Gastrocnemius medialis (tissue), 4 donors: ENCODE results near the gene SERPINB12. TPM values are rescaled to one million over a fixed set of nuclear protein-coding genes. Genes with fewer than 3 reads are reported as not detected.

Source experiments
- ATAC-seq, 2 donors: fragments of 150-250 bp; one replicate each; pipeline ENCODE4 v1.9.1; 2016
- DNase-seq, 2 donors: peaks; one replicate each; pipeline ENCODE4 v3.0.0-alpha.2; 2019
- H3K27ac ChIP-seq, 4 donors: fragments of 200-600 bp; sonication (generic); 1 replicate in 1 of 4; 2 replicates in 3 of 4; pipeline ENCODE4 v1.5.1; 2016 to 2018; ENCODE audit warnings: mild to moderate bottlenecking in 2 of 4, moderate library complexity in 1 of 4
- H3K27me3 ChIP-seq, 3 donors: fragments of 200-600 bp; sonication (generic) in 2 of 3; 1 replicate in 1 of 3; 2 replicates in 2 of 3; pipeline versions ENCODE4 v1.5.1 to v1.6.0; 2016 to 2019; ENCODE audit warnings: mild to moderate bottlenecking in 1 of 3, moderate library complexity in 1 of 3
- H3K36me3 ChIP-seq, 2 donors: fragments of 200-600 bp; sonication (generic) in 1 of 2; one replicate each; pipeline ENCODE4 v1.5.1; 2017 to 2018
- H3K4me1 ChIP-seq, 2 donors: fragments of 200-600 bp; sonication (generic) in 1 of 2; one replicate each; pipeline ENCODE4 v1.5.1; 2016 to 2017; ENCODE audit warnings: mild to moderate bottlenecking in 2 of 2
- H3K4me3 ChIP-seq, 4 donors: fragments of 200-600 bp; sonication (generic) in 3 of 4; 1 replicate in 1 of 4; 2 replicates in 3 of 4; pipeline ENCODE4 v1.5.1; 2016 to 2019; ENCODE audit warnings: mild to moderate bottlenecking in 2 of 4
- H3K9me3 ChIP-seq, 3 donors: fragments of 200-600 bp; sonication (generic) in 2 of 3; 1 replicate in 1 of 3; 2 replicates in 2 of 3; pipeline ENCODE4 v1.5.1; 2016 to 2019
- POLR2A ChIP-seq, 2 donors: fragments of 450-650 bp; IDR thresholded peaks; one replicate each; pipeline ENCODE4 v1.6.1; 2017; ENCODE audit warnings: antibody characterized with exemption in 2 of 2, mild to moderate bottlenecking in 2 of 2, moderate library complexity in 2 of 2
- in situ Hi-C, 4 donors: fragments of 200-750 bp; cut with MboI; loops; one replicate each; pipeline versions ENCODE4 v1.15.0 to v1.8.0; 2017; ENCODE audit warnings: low sequenced_read_pairs in 4 of 4
- intact Hi-C: fragments of 100-400 bp; cut with DNase I; formaldehyde crosslinking; loops from one replicate; pipeline ENCODE4 v1.15.1; 2023; ENCODE audit warnings: low total_unique reads
- total RNA-seq, 4 donors: library from RNA; depleted of rRNA; stranded (reverse); fragments of >200 nt; gene quantifications; one replicate each; pipeline versions ENCODE4 v1.1.0 to v1.2.3, GENCODE V29; 2016
- TF ChIP-seq, protein P1 (sequence below), 5 experiments: fragments of 450-650 bp in 3 of 5; fragments of 200-600 bp in 2 of 5; sonication (generic) in 2 of 5; IDR thresholded peaks in 4 of 5; conservative IDR thresholded peaks in 1 of 5; 1 replicate in 4 of 5; 2 replicates in 1 of 5; pipeline ENCODE4 v1.5.1; 2016 to 2019; ENCODE audit warnings: antibody characterized with exemption in 5 of 5, mild to moderate bottlenecking in 3 of 5, moderate library complexity in 3 of 5

SERPINB12 gene
- total RNA-seq, 4 donors from 2014 or later, result not detected

DNA sequence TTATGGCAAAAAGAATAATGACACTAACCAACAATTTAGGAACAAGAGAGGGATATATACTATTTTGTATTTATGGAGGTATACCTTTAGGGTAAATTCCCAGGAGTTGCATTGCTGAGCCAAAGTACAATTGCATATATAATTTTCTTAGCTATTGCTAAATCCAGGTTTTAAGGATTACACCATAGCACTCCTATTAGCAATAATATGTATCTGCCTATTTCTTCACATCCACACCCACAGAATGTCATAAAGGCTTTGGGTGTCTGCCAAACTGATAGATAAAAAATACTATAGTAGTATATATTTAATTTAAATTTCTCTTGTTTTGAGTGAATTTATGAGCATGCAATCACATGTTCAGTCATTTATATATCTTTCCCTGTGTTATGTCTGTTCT lies 33.5 kb downstream of the SERPINB12 start:
- no peaks in the 10 kb centered on the region for H3K4me1 ChIP-seq
- intact Hi-C loops (loop anchor here (2.0 kb wide), 1 partner anchor 53 kb away; no protein-coding TSS in a partner anchor), in situ Hi-C loops (loop anchor here in 1 of 4 donors (10.0 kb wide), 1 partner anchor 51 kb away; no protein-coding TSS in a partner anchor)
- no peak overlapping the region for H3K27ac ChIP-seq
- no peaks in the 10 kb centered on the region for H3K36me3 ChIP-seq
- DNase-seq (no peak), ATAC-seq (no peak)
- no peaks in the 10 kb centered on the region for H3K9me3 ChIP-seq
- no peak for TF ChIP-seq POLR2A (IDR thresholded peaks at IDR 0.05)
- TF ChIP-seq, protein P1, sequence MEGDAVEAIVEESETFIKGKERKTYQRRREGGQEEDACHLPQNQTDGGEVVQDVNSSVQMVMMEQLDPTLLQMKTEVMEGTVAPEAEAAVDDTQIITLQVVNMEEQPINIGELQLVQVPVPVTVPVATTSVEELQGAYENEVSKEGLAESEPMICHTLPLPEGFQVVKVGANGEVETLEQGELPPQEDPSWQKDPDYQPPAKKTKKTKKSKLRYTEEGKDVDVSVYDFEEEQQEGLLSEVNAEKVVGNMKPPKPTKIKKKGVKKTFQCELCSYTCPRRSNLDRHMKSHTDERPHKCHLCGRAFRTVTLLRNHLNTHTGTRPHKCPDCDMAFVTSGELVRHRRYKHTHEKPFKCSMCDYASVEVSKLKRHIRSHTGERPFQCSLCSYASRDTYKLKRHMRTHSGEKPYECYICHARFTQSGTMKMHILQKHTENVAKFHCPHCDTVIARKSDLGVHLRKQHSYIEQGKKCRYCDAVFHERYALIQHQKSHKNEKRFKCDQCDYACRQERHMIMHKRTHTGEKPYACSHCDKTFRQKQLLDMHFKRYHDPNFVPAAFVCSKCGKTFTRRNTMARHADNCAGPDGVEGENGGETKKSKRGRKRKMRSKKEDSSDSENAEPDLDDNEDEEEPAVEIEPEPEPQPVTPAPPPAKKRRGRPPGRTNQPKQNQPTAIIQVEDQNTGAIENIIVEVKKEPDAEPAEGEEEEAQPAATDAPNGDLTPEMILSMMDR (IDR thresholded peaks at IDR 0.05 in 4 of 5, conservative IDR thresholded peaks at IDR 0.05 in 1 of 5), result no peak
- H3K27me3 ChIP-seq, result no peaks in the 10 kb centered on the region
- H3K4me3 ChIP-seq, result no peak overlapping the region

DNA sequence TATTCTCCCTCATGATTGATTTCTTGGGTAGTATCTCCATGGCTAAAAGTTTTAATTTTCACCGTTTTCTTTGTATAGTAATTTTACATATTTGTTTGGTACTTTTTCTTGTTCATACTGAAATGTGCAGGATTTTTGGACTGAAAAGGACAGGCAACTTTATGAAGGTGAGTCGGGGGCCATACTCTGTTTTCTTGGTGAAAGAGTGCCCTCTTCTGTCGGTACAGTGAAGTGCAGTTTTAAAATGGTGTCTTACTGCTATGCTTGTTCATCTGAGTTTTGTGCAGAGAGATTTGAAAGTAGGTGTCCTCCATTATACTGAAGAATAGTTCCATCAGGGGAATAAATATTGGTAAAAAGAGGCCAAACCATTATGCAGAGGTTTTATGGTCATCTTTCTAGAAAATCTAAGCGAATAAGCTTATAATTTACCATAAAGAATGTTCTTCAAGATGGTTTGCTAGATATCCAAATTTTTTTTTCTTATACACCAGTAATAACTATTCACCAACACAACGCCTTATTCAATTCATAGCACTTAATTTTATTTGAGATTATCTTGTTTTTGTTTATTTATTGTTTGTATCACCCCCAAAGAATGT lies 36.3 kb downstream of the SERPINB12 start:
- Histone ChIP-seq H3K27ac (no peak overlapping the region), H3K36me3 (no peaks in the 10 kb centered on the region), H3K9me3 (no peaks in the 10 kb centered on the region), H3K4me3 (no peak overlapping the region), H3K4me1 (no peaks in the 10 kb centered on the region), H3K27me3 (no peaks in the 10 kb centered on the region)
- ATAC-seq (no peak), DNase-seq (no peak)
- in situ Hi-C loops (loop anchor here in 1 of 4 donors (10.0 kb wide), 1 partner anchor 54 kb away; no protein-coding TSS in a partner anchor), intact Hi-C loops (no loop called here)
- TF ChIP-seq POLR2A (IDR thresholded peaks at IDR 0.05), result no peak
- TF ChIP-seq, protein P1 (IDR thresholded peaks at IDR 0.05 in 4 of 5, conservative IDR thresholded peaks at IDR 0.05 in 1 of 5), result peak in 3 of 5 experiments; percentile 28 to 60 (median 58)

DNA sequence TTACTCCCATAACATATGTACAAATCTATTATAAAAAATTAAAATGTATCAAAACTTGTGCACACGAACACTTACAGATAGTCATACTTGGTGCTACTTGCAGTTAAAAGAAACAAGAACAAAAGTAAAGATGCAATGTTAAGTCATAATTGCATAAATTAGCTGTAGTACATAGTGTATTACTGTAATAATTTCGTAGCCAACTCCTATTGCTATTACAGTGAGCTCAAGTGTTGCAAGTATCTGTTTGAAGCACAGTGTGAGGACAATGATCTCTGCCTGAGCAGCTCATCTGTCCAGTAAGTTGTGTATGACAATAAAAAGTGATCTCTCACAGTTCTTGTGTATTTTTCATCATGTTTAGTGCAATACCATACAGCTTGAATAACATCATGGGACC lies 37.4 kb downstream of the SERPINB12 start:
- in situ Hi-C loops, result loop anchor here in 1 of 4 donors (10.0 kb wide), 1 partner anchor 55 kb away; no protein-coding TSS in a partner anchor
- no peak for DNase-seq

DNA sequence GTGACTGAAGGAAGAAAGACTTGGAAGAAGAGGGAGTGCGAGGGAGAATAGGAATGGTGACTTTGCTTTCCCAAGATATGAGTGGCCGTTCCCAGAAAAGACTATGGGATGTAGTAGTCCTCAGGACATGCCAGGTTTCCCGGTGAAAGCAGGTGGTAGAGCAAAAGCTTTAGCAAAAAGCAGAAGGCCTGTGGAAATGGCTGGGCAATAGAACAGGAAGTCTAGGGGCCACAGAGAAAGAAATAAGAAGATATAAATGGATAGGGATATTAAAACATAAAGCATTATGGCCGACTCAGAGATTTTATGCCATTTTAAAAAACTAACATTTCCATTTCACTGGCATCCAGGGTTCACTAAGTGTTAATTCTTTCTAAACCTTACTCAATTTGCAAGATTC lies 43.8 kb downstream of the SERPINB12 start:
- in situ Hi-C loops (no loop called here), intact Hi-C loops (no loop called here)
- no peaks in the 10 kb centered on the region for H3K4me1 ChIP-seq
- DNase-seq (no peak), ATAC-seq (no peak)
- no peak overlapping the region for H3K4me3 ChIP-seq
- H3K36me3 ChIP-seq, result no peaks in the 10 kb centered on the region
- H3K27me3 ChIP-seq, result no peaks in the 10 kb centered on the region
- TF ChIP-seq, protein P1 (IDR thresholded peaks at IDR 0.05 in 4 of 5, conservative IDR thresholded peaks at IDR 0.05 in 1 of 5), result no peak
- TF ChIP-seq POLR2A (IDR thresholded peaks at IDR 0.05), result no peak
- H3K27ac ChIP-seq, result no peak overlapping the region
- no peaks in the 10 kb centered on the region for H3K9me3 ChIP-seq

More for the DNA sequence above, 37.4 kb downstream of the SERPINB12 start:
- Histone ChIP-seq H3K4me3 (no peak overlapping the region), H3K9me3 (no peaks in the 10 kb centered on the region), H3K27me3 (no peaks in the 10 kb centered on the region), H3K27ac (no peak overlapping the region), H3K4me1 (no peaks in the 10 kb centered on the region), H3K36me3 (no peaks in the 10 kb centered on the region)
- intact Hi-C loops, result no loop called here
- TF ChIP-seq POLR2A (IDR thresholded peaks at IDR 0.05), result no peak
- TF ChIP-seq, protein P1 (IDR thresholded peaks at IDR 0.05 in 4 of 5, conservative IDR thresholded peaks at IDR 0.05 in 1 of 5), result no peak
- no peak for ATAC-seq
